ENCODE measurements around the gene IGF2. TPM values are rescaled to one million over a fixed set of nuclear protein-coding genes. Genes with fewer than 3 reads are reported as not detected.
A peak's percentile ranks its signal among the peaks of the same experiment; 100 is the strongest.

IGF2 gene
- total RNA-seq, 4 donors from 2014 or later, result 1.9 to 15.5 (median 9.5) TPM

DNA sequence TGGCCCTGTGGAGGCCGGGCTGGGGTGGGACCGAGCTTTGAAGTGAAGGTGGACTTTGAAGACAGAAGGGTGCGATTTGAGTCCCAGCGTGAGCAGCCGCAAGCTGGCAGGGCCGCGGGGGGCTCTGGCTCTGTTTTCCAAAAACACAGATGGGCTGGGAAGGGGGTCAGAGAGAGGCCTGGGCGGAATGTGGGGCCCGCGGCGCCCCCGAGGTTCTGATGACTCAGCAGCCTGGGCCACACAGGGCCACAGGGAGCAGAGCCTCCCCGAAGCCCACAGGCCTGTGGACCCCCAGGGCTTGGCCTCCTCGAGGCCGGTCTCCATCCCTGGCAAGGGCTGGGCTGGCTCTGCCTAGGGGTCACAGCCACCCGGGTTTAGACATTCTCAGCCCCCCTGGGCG lies 15.7 kb upstream of the IGF2 start:
- Histone ChIP-seq H3K4me1 (peaks cover 0 to 6% (median 4%) of the 10 kb centered on the region in 4 donors), H3K27me3 (no peaks in the 10 kb centered on the region), H3K4me3 (no peak overlapping the region), H3K9me3 (no peaks in the 10 kb centered on the region), H3K36me3 (no peaks in the 10 kb centered on the region), H3K27ac (no peak overlapping the region)
- DNase-seq, result no peak
- no peak for TF ChIP-seq POLR2A (IDR thresholded peaks at IDR 0.05)
- TF ChIP-seq, protein P1, sequence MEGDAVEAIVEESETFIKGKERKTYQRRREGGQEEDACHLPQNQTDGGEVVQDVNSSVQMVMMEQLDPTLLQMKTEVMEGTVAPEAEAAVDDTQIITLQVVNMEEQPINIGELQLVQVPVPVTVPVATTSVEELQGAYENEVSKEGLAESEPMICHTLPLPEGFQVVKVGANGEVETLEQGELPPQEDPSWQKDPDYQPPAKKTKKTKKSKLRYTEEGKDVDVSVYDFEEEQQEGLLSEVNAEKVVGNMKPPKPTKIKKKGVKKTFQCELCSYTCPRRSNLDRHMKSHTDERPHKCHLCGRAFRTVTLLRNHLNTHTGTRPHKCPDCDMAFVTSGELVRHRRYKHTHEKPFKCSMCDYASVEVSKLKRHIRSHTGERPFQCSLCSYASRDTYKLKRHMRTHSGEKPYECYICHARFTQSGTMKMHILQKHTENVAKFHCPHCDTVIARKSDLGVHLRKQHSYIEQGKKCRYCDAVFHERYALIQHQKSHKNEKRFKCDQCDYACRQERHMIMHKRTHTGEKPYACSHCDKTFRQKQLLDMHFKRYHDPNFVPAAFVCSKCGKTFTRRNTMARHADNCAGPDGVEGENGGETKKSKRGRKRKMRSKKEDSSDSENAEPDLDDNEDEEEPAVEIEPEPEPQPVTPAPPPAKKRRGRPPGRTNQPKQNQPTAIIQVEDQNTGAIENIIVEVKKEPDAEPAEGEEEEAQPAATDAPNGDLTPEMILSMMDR (IDR thresholded peaks at IDR 0.05), result no peak

DNA sequence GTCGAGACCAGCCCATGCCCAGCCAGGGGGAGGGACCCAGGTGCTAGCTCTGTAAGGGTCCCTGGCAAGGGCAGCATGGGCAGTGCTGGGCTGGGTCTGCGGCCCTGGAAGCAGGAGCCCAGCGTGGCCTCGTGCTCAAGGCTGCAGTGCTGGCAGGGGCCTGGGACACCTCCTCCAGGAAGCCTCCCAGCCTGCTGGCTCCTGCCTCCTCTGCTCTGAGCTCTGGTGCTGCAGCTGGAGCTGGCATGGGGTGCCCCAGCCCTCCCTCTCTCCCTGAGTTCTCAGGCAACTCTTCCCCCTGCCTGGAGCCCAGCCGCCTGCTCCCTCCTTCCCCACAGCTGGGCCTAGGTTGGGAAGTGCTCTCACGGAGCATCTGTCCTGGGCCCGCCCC lies 15.0 kb upstream of the IGF2 start:
- Histone ChIP-seq H3K27me3 (no peaks in the 10 kb centered on the region), H3K9me3 (no peaks in the 10 kb centered on the region), H3K36me3 (no peaks in the 10 kb centered on the region), H3K4me1 (peaks cover 0 to 6% (median 4%) of the 10 kb centered on the region in 4 donors), H3K27ac (no peak overlapping the region), H3K4me3 (no peak overlapping the region)
- TF ChIP-seq, protein P1 (IDR thresholded peaks at IDR 0.05), result no peak
- no peak for TF ChIP-seq POLR2A (IDR thresholded peaks at IDR 0.05)
- DNase-seq, result no peak

DNA sequence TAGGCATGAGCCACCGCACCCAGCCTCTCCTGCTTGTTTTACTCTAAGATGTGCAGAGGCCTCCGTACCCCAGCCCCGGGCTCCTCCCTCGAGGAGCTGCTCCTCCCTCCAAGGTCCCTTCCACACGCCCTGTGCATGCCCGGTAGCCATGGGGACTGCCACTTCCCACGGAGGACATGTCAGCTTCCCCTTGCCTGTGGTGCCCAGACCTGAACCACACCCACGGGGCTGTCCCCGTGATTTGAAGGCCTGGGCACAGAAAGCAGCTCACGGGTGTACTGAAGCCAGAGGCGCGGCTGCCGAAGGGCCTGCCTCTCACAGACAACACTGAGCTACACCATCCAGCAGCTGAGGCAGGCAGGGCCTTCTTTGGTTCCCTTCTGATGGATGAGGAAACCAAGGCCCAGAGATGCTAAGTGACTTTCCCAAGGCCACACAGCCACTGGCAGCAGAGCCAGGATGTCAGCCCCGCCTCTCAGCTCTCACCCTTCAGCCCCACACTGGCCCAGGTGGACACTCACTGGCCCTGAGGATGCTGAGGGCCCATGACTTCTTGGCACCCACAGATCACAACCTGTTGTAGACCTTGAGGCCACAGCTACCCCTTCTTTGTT lies 14.5 kb upstream of the IGF2 start:
- Histone ChIP-seq H3K27ac (no peak overlapping the region), H3K4me3 (no peak overlapping the region), H3K4me1 (peaks cover 0 to 6% (median 4%) of the 10 kb centered on the region in 4 donors), H3K36me3 (no peaks in the 10 kb centered on the region), H3K27me3 (no peaks in the 10 kb centered on the region), H3K9me3 (no peaks in the 10 kb centered on the region)
- DNase-seq, result no peak
- TF ChIP-seq POLR2A (IDR thresholded peaks at IDR 0.05), result no peak
- TF ChIP-seq, protein P1 (IDR thresholded peaks at IDR 0.05), result no peak

DNA sequence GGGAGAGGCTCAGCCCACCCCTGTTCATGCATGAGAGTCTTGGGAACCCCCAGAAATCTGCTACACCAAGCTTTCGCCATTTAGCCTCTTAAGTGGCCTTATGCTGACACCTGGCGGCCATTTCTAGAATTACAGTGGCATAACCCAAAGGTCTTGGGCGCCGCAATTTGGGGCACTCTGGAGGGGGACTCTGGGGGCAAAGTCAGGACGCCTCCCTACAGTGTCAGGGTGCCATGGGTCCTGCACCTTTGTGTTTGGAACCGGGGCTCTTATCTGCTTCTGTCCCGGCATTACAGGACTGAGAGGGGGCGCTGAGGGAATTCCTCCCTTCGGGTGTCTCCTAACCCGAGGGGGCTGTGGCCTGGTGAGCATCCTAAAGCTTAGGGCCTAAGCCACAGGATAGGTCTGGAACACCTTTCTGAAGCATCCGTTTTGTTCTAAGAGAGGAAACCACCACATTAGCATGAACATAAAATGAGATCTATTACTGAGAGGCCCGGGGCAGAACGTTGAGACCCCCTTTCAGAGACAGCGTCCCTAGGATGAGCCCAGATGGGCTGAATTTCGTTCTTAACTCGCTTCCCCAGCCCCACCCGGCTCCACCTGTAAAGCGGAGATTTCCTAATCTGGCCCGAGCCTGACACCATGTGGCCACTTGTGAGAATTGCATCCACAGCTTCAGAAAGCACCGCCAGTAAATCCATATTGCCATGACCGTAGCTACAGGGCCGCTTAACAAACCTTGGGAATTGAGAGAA lies 12.5 kb upstream of the IGF2 start:
- Histone ChIP-seq H3K4me3 (no peak overlapping the region), H3K27ac (no peak overlapping the region), H3K9me3 (no peaks in the 10 kb centered on the region), H3K4me1 (peaks cover 0 to 6% (median 4%) of the 10 kb centered on the region in 4 donors), H3K36me3 (no peaks in the 10 kb centered on the region), H3K27me3 (no peaks in the 10 kb centered on the region)
- peak; percentile 82 to 93 (median 83) for DNase-seq
- TF ChIP-seq, protein P1 (IDR thresholded peaks at IDR 0.05), result peak; percentile 77 to 92 (median 89)
- TF ChIP-seq POLR2A (IDR thresholded peaks at IDR 0.05), result no peak

DNA sequence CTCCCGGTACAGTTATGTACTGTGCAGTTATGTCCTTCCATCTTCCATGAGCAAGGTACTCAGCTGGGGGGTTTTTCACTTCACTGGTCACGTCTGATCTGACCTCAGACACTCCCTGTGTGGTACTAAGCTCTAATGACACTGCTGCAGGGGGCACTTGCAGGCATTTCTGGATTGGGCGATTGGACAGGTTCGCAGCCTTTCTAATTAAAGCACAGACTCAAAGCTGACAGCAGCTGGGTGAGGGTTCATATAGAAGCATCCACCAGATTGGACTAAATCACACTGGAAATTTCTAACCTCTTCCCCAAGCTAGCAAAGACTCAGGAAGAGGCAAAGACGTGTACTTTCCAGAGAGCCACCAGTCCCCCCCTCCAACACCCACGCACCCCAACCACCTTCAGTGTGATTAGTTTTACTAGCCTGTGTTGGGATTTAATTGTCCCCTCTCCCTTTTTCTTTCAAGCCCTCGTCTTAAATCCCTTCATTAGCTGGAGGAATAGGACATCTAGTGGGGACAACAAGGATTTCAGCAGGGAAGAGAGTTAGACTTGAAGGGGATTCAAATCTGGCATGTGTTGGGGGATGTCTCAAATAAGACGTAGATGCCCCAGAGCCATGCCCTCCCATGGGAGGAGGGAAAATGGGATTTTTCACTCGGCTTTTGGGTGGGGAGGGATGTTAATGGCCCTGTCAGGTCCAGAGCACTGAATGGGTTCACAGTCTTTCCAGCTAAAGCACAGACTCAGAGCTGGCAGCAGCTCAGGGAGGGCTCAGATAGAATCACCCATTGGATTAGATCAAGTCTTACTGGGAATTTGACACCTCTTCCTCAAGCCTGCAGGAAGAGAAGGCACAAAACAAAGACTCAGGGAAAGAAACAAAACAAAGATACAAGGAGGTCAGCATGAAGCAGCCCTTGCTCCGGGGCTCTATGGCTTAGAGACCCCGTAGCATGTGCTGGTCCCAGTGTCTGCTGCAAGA lies 11.0 kb upstream of the IGF2 start:
- no peak for TF ChIP-seq POLR2A (IDR thresholded peaks at IDR 0.05)
- TF ChIP-seq, protein P1 (IDR thresholded peaks at IDR 0.05), result no peak
- Histone ChIP-seq H3K36me3 (no peaks in the 10 kb centered on the region), H3K9me3 (no peaks in the 10 kb centered on the region), H3K27ac (no peak overlapping the region), H3K27me3 (peaks cover 0 to 10% of the 10 kb centered on the region in 2 donors), H3K4me3 (no peak overlapping the region), H3K4me1 (peaks cover 0 to 6% (median 4%) of the 10 kb centered on the region in 4 donors)
- no peak for DNase-seq

Measured in Peyer's patch (tissue), 4 donors.